Naive thymus-derived CD4-positive, alpha-beta T cell (primary cell): Measurements from ENCODE around the gene NANOS2. TPM values are rescaled to one million over a fixed set of nuclear protein-coding genes. Genes with fewer than 3 reads are reported as not detected.
"Not testable (repeated sequence)": the region's sequence is repeated elsewhere in the genome, so short reads cannot be mapped to it uniquely, and the experiment has no call there.

ENCODE experiments used
- ATAC-seq: fragments of 150-1000 bp; cut with Tn5 transposase; 2 replicates; pipeline ENCODE4 v1.10.0; 2021; ENCODE audit warnings: mild to moderate bottlenecking, moderate library complexity
- CTCF ChIA-PET: fragments of 350-600 bp; sonication (Branson Sonifier 250); formaldehyde crosslinking; loops from one replicate; lab custom pipeline; 2021; ENCODE audit warnings: antibody characterized with exemption; lab: Charles Lee
- POLR2A ChIA-PET: fragments of 350-600 bp; sonication (Branson Sonifier 250); formaldehyde crosslinking; loops from one replicate; lab custom pipeline; 2021; ENCODE audit warnings: antibody characterized with exemption, inconsistent platforms; lab: Charles Lee
- DNase-seq, 9 donors: peaks; one replicate each; pipeline versions ENCODE4 v3.0.0 to v3.0.0-alpha.2; 2020 to 2022; ENCODE audit warnings: mixed read lengths in 1 of 9
- H3K27ac ChIP-seq: one replicate; pipeline ENCODE4 v1.7.0; 2013; ENCODE audit warnings: mild to moderate bottlenecking, low read depth, low read length, moderate library complexity
- H3K27me3 ChIP-seq, 2 donors: one replicate each; pipeline ENCODE4 v1.7.0; 2013; ENCODE audit warnings: low read length in 2 of 2, mild to moderate bottlenecking in 2 of 2, moderate library complexity in 2 of 2; ENCODE audit not compliant: control insufficient read depth in 2 of 2, insufficient read depth in 2 of 2
- H3K36me3 ChIP-seq, 3 experiments: 1 replicate in 2 of 3; 2 replicates in 1 of 3; pipeline ENCODE4 v1.7.0; 2013; ENCODE audit warnings: low read length in 3 of 3, mild to moderate bottlenecking in 3 of 3, moderate library complexity in 1 of 3; ENCODE audit not compliant: insufficient read depth in 3 of 3, control insufficient read depth in 2 of 3
- H3K4me1 ChIP-seq, 2 donors: one replicate each; pipeline ENCODE4 v1.7.0; 2013; ENCODE audit warnings: low read length in 2 of 2, mild to moderate bottlenecking in 2 of 2, moderate library complexity in 1 of 2; ENCODE audit not compliant: control insufficient read depth in 2 of 2, insufficient read depth in 2 of 2
- H3K4me3 ChIP-seq: 2 replicates; pipeline ENCODE4 v1.7.0; 2013; ENCODE audit warnings: mild to moderate bottlenecking, low read length
- H3K9me3 ChIP-seq, 3 experiments: 1 replicate in 2 of 3; 2 replicates in 1 of 3; pipeline ENCODE4 v1.7.0; 2013; ENCODE audit warnings: low read length in 3 of 3; ENCODE audit not compliant: control insufficient read depth in 2 of 3
- H3K27ac Mint-ChIP-seq, 9 donors: one replicate each; pipeline ENCODE4 v1.8.0; 2020 to 2022; ENCODE audit warnings: mixed read lengths in 9 of 9, mild to moderate bottlenecking in 8 of 9, moderate library complexity in 5 of 9, inconsistent platforms in 2 of 9
- H3K27me3 Mint-ChIP-seq, 5 donors: one replicate each; pipeline ENCODE4 v1.8.0; 2021 to 2022; ENCODE audit warnings: mixed read lengths in 5 of 5, mild to moderate bottlenecking in 1 of 5
- H3K36me3 Mint-ChIP-seq, 5 donors: one replicate each; pipeline ENCODE4 v1.8.0; 2020 to 2022; ENCODE audit warnings: mixed read lengths in 5 of 5, mild to moderate bottlenecking in 3 of 5, inconsistent platforms in 1 of 5
- H3K4me1 Mint-ChIP-seq, 7 donors: one replicate each; pipeline ENCODE4 v1.8.0; 2020 to 2022; ENCODE audit warnings: mixed read lengths in 7 of 7, mild to moderate bottlenecking in 3 of 7, inconsistent platforms in 1 of 7
- H3K4me3 Mint-ChIP-seq, 10 donors: one replicate each; pipeline ENCODE4 v1.8.0; 2020 to 2022; ENCODE audit warnings: mild to moderate bottlenecking in 10 of 10, mixed read lengths in 10 of 10, moderate library complexity in 6 of 10, inconsistent platforms in 2 of 10
- H3K9me3 Mint-ChIP-seq, 11 donors: one replicate each; pipeline ENCODE4 v1.8.0; 2020 to 2022; ENCODE audit warnings: mixed read lengths in 11 of 11, mild to moderate bottlenecking in 4 of 11, inconsistent platforms in 1 of 11, moderate library complexity in 1 of 11
- intact Hi-C, 2 donors: fragments of 100-400 bp; cut with micrococcal nuclease; formaldehyde crosslinking; loops; one replicate each; pipeline ENCODE4 v1.15.1; 2023
- polyA plus RNA-seq, 2 donors: library from polyadenylated mRNA; unstranded; fragments of 300-500 nt; fragmentation: Illumina TruSeq; gene quantifications; one replicate each; pipeline ENCODE4 v1.2.3, GENCODE V29; 2021
- total RNA-seq, 6 experiments: library from RNA in 5 of 6; stranded (reverse) in 5 of 6; gene quantifications; 1 replicate in 5 of 6; 2 replicates in 1 of 6; pipeline ENCODE4 v1.2.3 and lab custom pipeline; 2021 to 2026

NANOS2 gene
- total and polyA plus RNA-seq, 7 experiments from 2014 or later: not detected

DNA sequence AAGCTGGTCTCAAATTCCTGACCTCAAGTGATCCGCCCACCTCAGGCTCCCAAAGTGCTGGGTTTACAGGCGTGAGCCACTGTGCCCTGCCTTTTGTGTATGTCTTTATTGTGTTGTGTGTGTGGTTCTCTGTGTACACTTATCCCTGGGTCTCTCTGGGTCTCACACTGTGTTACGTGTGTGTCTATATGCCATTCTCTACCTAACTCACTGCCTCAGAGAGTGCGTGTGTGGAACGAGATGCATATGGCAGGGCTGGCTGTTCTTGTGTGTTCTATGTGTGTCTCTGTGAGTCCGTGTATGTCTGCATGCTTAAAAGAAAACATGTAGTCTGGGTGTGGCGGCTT lies 40.0 kb downstream of the NANOS2 start:
- no peaks in the 10 kb centered on the region for H3K36me3 ChIP-seq
- ChIA-PET POLR2A (no interaction called here), CTCF (no interaction called here)
- H3K4me1 ChIP-seq: peaks cover 0 to 12% of the 10 kb centered on the region in 2 donors
- peaks cover 13 to 23% (median 18%) of the 10 kb centered on the region in 7 donors for H3K4me1 Mint-ChIP-seq
- no peaks in the 10 kb centered on the region for H3K9me3 Mint-ChIP-seq
- H3K4me3 Mint-ChIP-seq: no peak overlapping the region
- no peak overlapping the region for H3K4me3 ChIP-seq
- intact Hi-C loops: no loop called here
- H3K27ac Mint-ChIP-seq: no peak overlapping the region
- no peaks in the 10 kb centered on the region for H3K27me3 ChIP-seq
- H3K27ac ChIP-seq: no peak overlapping the region
- H3K36me3 Mint-ChIP-seq: no peaks in the 10 kb centered on the region
- DNase-seq: no peak
- no peaks in the 10 kb centered on the region for H3K9me3 ChIP-seq
- ATAC-seq: no peak
- peaks cover 9 to 32% (median 23%) of the 10 kb centered on the region in 5 donors for H3K27me3 Mint-ChIP-seq

- peaks cover 0 to 12% of the 10 kb centered on the region in 2 donors for H3K4me1 ChIP-seq
- ChIA-PET CTCF (no interaction called here), POLR2A (no interaction called here)
- no peaks in the 10 kb centered on the region for H3K27me3 ChIP-seq
- H3K27me3 Mint-ChIP-seq: peaks cover 8 to 26% (median 17%) of the 10 kb centered on the region in 5 donors
- no peaks in the 10 kb centered on the region for H3K9me3 Mint-ChIP-seq
- H3K36me3 ChIP-seq: no peaks in the 10 kb centered on the region
- no peak overlapping the region for H3K27ac Mint-ChIP-seq
- peaks cover 7 to 18% (median 14%) of the 10 kb centered on the region in 7 donors for H3K4me1 Mint-ChIP-seq
- H3K9me3 ChIP-seq: no peaks in the 10 kb centered on the region
- intact Hi-C loops: no loop called here
- ATAC-seq (no peak), DNase-seq (no peak)
- no peak overlapping the region for H3K27ac ChIP-seq
- H3K4me3 ChIP-seq: no peak overlapping the region
- H3K36me3 Mint-ChIP-seq: no peaks in the 10 kb centered on the region
- H3K4me3 Mint-ChIP-seq: no peak overlapping the region
Measured at GRCh38 chr19:45873219-45873772, 41.3 kb downstream of the NANOS2 start.

- H3K4me3 Mint-ChIP-seq: no peak overlapping the region
- CTCF ChIA-PET: no interaction called here
- Histone ChIP-seq H3K36me3 (no peaks in the 10 kb centered on the region), H3K27me3 (no peaks in the 10 kb centered on the region), H3K9me3 (no peaks in the 10 kb centered on the region), H3K4me1 (peaks cover 0 to 12% of the 10 kb centered on the region in 2 donors), H3K27ac (no peak overlapping the region), H3K4me3 (no peak overlapping the region)
- H3K4me1 Mint-ChIP-seq: peaks cover 7 to 10% (median 10%) of the 10 kb centered on the region in 7 donors
- no peaks in the 10 kb centered on the region for H3K36me3 Mint-ChIP-seq
- ATAC-seq: no peak
- intact Hi-C loops: no loop called here
- POLR2A ChIA-PET: no interaction called here
- no peaks in the 10 kb centered on the region for H3K9me3 Mint-ChIP-seq
- H3K27me3 Mint-ChIP-seq: peaks cover 8 to 29% (median 10%) of the 10 kb centered on the region in 5 donors
- DNase-seq: no peak
- H3K27ac Mint-ChIP-seq: no peak overlapping the region
Measured at GRCh38 chr19:45872095-45872919, 42.3 kb downstream of the NANOS2 start.

GRCh38 chr19:45870798-45871197 lies 43.8 kb downstream of the NANOS2 start:
- H3K36me3 ChIP-seq: no peaks in the 10 kb centered on the region
- peaks cover 0 to 2% (median 0%) of the 10 kb centered on the region in 7 donors for H3K4me1 Mint-ChIP-seq
- no peaks in the 10 kb centered on the region for H3K27me3 ChIP-seq
- H3K9me3 ChIP-seq: no peaks in the 10 kb centered on the region
- ATAC-seq (no peak), DNase-seq (no peak)
- no peak overlapping the region for H3K4me3 ChIP-seq
- no peaks in the 10 kb centered on the region for H3K4me1 ChIP-seq
- peaks cover 2 to 31% (median 5%) of the 10 kb centered on the region in 5 donors for H3K27me3 Mint-ChIP-seq
- intact Hi-C loops: no loop called here
- CTCF ChIA-PET: no interaction called here
- H3K9me3 Mint-ChIP-seq: no peaks in the 10 kb centered on the region
- H3K27ac Mint-ChIP-seq: no peak overlapping the region
- no peak overlapping the region for H3K4me3 Mint-ChIP-seq
- H3K36me3 Mint-ChIP-seq: no peaks in the 10 kb centered on the region
- POLR2A ChIA-PET: no interaction called here
- H3K27ac ChIP-seq: no peak overlapping the region

- POLR2A ChIA-PET, H3K27me3 ChIP-seq, H3K27ac ChIP-seq, H3K4me3 ChIP-seq, H3K9me3 Mint-ChIP-seq, H3K4me3 Mint-ChIP-seq, H3K36me3 ChIP-seq, H3K9me3 ChIP-seq, DNase-seq, H3K36me3 Mint-ChIP-seq, H3K27ac Mint-ChIP-seq, ATAC-seq: not testable (repeated sequence)
- Mint-ChIP-seq H3K4me1 (peaks cover 11 to 19% (median 13%) of the 10 kb centered on the region in 7 donors), H3K27me3 (peaks cover 6 to 42% (median 21%) of the 10 kb centered on the region in 5 donors)
- intact Hi-C loops: loop anchor here in 1 of 2 donors (10.0 kb wide), 1 partner anchor 988 kb away; the partner anchor contains the start of gene AP2S1
- peaks cover 9 to 11% of the 10 kb centered on the region in 2 donors for H3K4me1 ChIP-seq
- CTCF ChIA-PET: interaction anchor here (0.6 kb wide), 1 partner anchor 187 kb away, joined by 3 read pairs; no protein-coding TSS in a partner anchor
Measured at GRCh38 chr19:45867241-45867640, 47.3 kb downstream of the NANOS2 start.

DNA sequence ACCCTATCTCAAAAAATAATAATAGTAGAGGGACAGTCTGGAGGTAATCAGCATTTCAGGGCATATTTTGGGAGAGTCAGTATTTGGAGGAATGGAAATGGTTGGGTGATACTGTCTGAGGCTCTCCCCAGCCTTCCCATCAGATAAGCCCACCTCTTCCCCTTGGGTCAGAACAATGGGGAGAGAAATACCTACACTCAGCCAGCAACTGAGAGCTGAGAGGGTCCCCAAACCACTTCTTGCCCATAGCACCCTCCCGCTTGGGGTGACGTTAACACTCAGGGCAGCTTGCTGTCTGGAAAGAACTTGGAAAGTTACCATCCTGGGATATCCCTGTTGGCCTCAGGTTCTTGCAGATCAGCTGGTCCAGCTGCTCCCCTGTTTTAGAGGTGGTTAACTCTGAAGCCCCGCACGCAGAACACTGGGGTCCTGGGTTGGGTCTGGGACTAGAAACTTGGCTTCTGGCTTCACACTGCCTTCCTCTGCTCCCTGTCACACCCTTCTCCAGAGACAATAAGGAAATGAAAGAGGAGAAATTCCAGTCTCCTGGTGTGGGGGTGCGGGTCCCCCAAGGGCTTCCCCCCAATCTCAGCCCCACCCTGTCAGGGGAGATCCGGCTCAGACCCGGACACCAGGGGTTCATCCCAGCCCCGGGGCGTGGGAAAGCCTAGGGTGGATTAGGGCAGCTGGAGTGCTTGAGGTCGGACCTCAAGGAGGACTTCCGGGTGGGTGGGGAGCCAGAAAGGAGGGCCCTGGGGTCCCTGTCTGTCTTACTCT lies 48.0 kb downstream of the NANOS2 start:
- no peak overlapping the region for H3K27ac ChIP-seq
- Mint-ChIP-seq H3K27ac (no peak overlapping the region), H3K4me3 (no peak overlapping the region), H3K9me3 (no peaks in the 10 kb centered on the region), H3K27me3 (peaks cover 6 to 42% (median 21%) of the 10 kb centered on the region in 5 donors), H3K4me1 (peaks cover 14 to 25% (median 19%) of the 10 kb centered on the region in 7 donors), H3K36me3 (peaks cover 0 to 1% (median 0%) of the 10 kb centered on the region in 5 donors)
- no peak overlapping the region for H3K4me3 ChIP-seq
- ChIA-PET POLR2A (no interaction called here), CTCF (interaction anchor here (0.6 kb wide), 1 partner anchor 186 kb away, joined by 3 read pairs; no protein-coding TSS in a partner anchor)
- intact Hi-C loops: loop anchor here in 1 of 2 donors (10.0 kb wide), 1 partner anchor 988 kb away; the partner anchor contains the start of gene AP2S1
- DNase-seq (no peak), ATAC-seq (no peak)
- no peaks in the 10 kb centered on the region for H3K9me3 ChIP-seq
- H3K36me3 ChIP-seq: peaks cover 0 to 4% (median 0%) of the 10 kb centered on the region in 3 experiments
- H3K4me1 ChIP-seq: peaks cover 12 to 15% of the 10 kb centered on the region in 2 donors
- peaks cover 0 to 4% of the 10 kb centered on the region in 2 donors for H3K27me3 ChIP-seq
